ENCODE results near the gene VAT1L. TPM values are rescaled to one million over a fixed set of nuclear protein-coding genes. Genes with fewer than 3 reads are reported as not detected.

Gene VAT1L
- total and polyA plus RNA-seq, 3 donors from 2014 or later: 4.2 to 5.2 (median 4.6) TPM

GRCh38 chr16:77863250-77863649 is 74.9 kb downstream of the VAT1L start:
- no peak for TF ChIP-seq CTCF (IDR thresholded peaks at IDR 0.05)
- TF ChIP-seq POLR2A (IDR thresholded peaks at IDR 0.05): no peak
- Histone ChIP-seq H3K36me3 (ENCODE audit: low read depth, missing control alignments) (no peaks in the 10 kb centered on the region), H3K9me3 (no peaks in the 10 kb centered on the region), H3K4me1 (no peaks in the 10 kb centered on the region), H3K27ac (no peak overlapping the region), H3K4me3 (no peak overlapping the region), H3K27me3 (no peaks in the 10 kb centered on the region)
- intact Hi-C loops (cut with DNase I; ENCODE audit: low total_unique reads): no loop called here
- DNase-seq: no peak
- WGBS, 2 donors: 59 to 65% methylated on average over 5 of the region's 5 CpGs

- no peaks in the 10 kb centered on the region for H3K36me3 ChIP-seq (ENCODE audit: low read depth, missing control alignments)
- 74 to 75% methylated on average over 8 of the region's 8 CpGs for WGBS, 2 donors
- no peak for DNase-seq
- H3K27ac ChIP-seq: no peak overlapping the region
- H3K27me3 ChIP-seq: no peaks in the 10 kb centered on the region
- intact Hi-C loops (cut with DNase I; ENCODE audit: low total_unique reads): no loop called here
- H3K4me1 ChIP-seq: no peaks in the 10 kb centered on the region
- no peak overlapping the region for H3K4me3 ChIP-seq
- no peaks in the 10 kb centered on the region for H3K9me3 ChIP-seq
- TF ChIP-seq CTCF (IDR thresholded peaks at IDR 0.05) (no peak), POLR2A (IDR thresholded peaks at IDR 0.05) (no peak)
These were observed 78.4 kb downstream of the VAT1L start for GRCh38 chr16:77866752-77867151.

GRCh38 chr16:77868052-77868451 is 79.7 kb downstream of the VAT1L start:
- DNase-seq: no peak
- Histone ChIP-seq H3K4me3 (no peak overlapping the region), H3K27ac (no peak overlapping the region), H3K4me1 (no peaks in the 10 kb centered on the region), H3K9me3 (no peaks in the 10 kb centered on the region), H3K36me3 (ENCODE audit: low read depth, missing control alignments) (no peaks in the 10 kb centered on the region), H3K27me3 (no peaks in the 10 kb centered on the region)
- TF ChIP-seq CTCF (IDR thresholded peaks at IDR 0.05) (no peak), POLR2A (IDR thresholded peaks at IDR 0.05) (no peak)
- intact Hi-C loops (cut with DNase I; ENCODE audit: low total_unique reads): no loop called here
- 84 to 97% methylated on average over 2 of the region's 2 CpGs for WGBS, 2 donors

GRCh38 chr16:77868478-77868877 is 80.1 kb downstream of the VAT1L start:
- 92 to 93% methylated on average over 5 of the region's 5 CpGs for WGBS, 2 donors
- Histone ChIP-seq H3K4me3 (no peak overlapping the region), H3K9me3 (no peaks in the 10 kb centered on the region), H3K27ac (no peak overlapping the region), H3K4me1 (no peaks in the 10 kb centered on the region), H3K36me3 (ENCODE audit: low read depth, missing control alignments) (no peaks in the 10 kb centered on the region), H3K27me3 (no peaks in the 10 kb centered on the region)
- intact Hi-C loops (cut with DNase I; ENCODE audit: low total_unique reads): no loop called here
- TF ChIP-seq POLR2A (IDR thresholded peaks at IDR 0.05) (no peak), CTCF (IDR thresholded peaks at IDR 0.05) (no peak)
- no peak for DNase-seq

- DNase-seq: no peak
- H3K27ac ChIP-seq: no peak overlapping the region
- intact Hi-C loops (cut with DNase I; ENCODE audit: low total_unique reads): no loop called here
- no peaks in the 10 kb centered on the region for H3K9me3 ChIP-seq
- WGBS, 2 donors: 60 to 64% methylated on average over 12 to 13 of the region's 13 CpGs
- no peaks in the 10 kb centered on the region for H3K36me3 ChIP-seq (ENCODE audit: low read depth, missing control alignments)
- no peaks in the 10 kb centered on the region for H3K4me1 ChIP-seq
- TF ChIP-seq POLR2A (IDR thresholded peaks at IDR 0.05) (no peak), CTCF (IDR thresholded peaks at IDR 0.05) (no peak)
- H3K27me3 ChIP-seq: no peaks in the 10 kb centered on the region
- H3K4me3 ChIP-seq: no peak overlapping the region
These were observed 81.8 kb downstream of the VAT1L start for GRCh38 chr16:77869997-77870813.

All from testis (tissue), 3 donors.